ENCODE results near the gene PGAM5. TPM values are rescaled to one million over a fixed set of nuclear protein-coding genes. Genes with fewer than 3 reads are reported as not detected.

The PGAM5 gene
- total RNA-seq, 1 experiment from 2014 or later = 112 TPM

GRCh38 chr12:132746613-132747012 is 36.0 kb downstream of the PGAM5 start:
- Mint-ChIP-seq H3K36me3 (ENCODE audit: insufficient read depth in 1 of 3, low read depth in 3 of 3) (peaks cover 70 to 94% (median 81%) of the 10 kb centered on the region in 3 experiments), H3K27me3 (ENCODE audit: low read depth) (no peaks in the 10 kb centered on the region), H3K4me1 (no peaks in the 10 kb centered on the region), H3K9me3 (no peaks in the 10 kb centered on the region), H3K27ac (no peak overlapping the region), H3K4me3 (no peak overlapping the region)
- Histone ChIP-seq H2BK5ac (ENCODE audit: insufficient read length, low read length) (no peak overlapping the region), H3K4me2 (ENCODE audit: insufficient read depth, insufficient read length, low read length) (no peak overlapping the region), H4K8ac (replicated peaks; ENCODE audit: insufficient read length, low read depth, low read length) (no peak overlapping the region), H2AK5ac (ENCODE audit: insufficient read length, low read length) (no peak overlapping the region), H2BK120ac (ENCODE audit: low read depth, low read length, poor library complexity, severe bottlenecking) (no peak overlapping the region), H4K5ac (ENCODE audit: insufficient read length, low read depth, low read length) (no peak overlapping the region), H3T11ph (ENCODE audit: low read length) (no peak overlapping the region), H3K4me1 (ENCODE audit: insufficient read depth, low read length) (no peaks in the 10 kb centered on the region), H3K23me2 (ENCODE audit: insufficient read length, low read depth, low read length, poor library complexity, severe bottlenecking) (no peaks in the 10 kb centered on the region), H3K23ac (ENCODE audit: insufficient read length, low read depth, low read length) (no peak overlapping the region), H3K27me3 (ENCODE audit: insufficient read depth, low read length) (no peaks in the 10 kb centered on the region), H4K91ac (ENCODE audit: insufficient read length, low read depth, low read length) (no peak overlapping the region), H2BK12ac (ENCODE audit: insufficient read length, low read depth, low read length) (no peak overlapping the region), H3K27ac (ENCODE audit: insufficient read length, low read depth, low read length) (no peak overlapping the region), H2BK15ac (ENCODE audit: low read depth, low read length) (no peak overlapping the region), H3K4ac (ENCODE audit: low read depth, low read length) (no peak overlapping the region), H3K79me1 (ENCODE audit: insufficient read depth, low read depth, low read length, poor library complexity, severe bottlenecking) (no peaks in the 10 kb centered on the region), H3K56ac (ENCODE audit: insufficient read length, low read depth, low read length) (no peak overlapping the region), H3K14ac (ENCODE audit: insufficient read depth, low read length) (no peak overlapping the region), H2AFZ (ENCODE audit: low read length) (no peak overlapping the region), H4K20me1 (ENCODE audit: control insufficient read depth, insufficient read depth, insufficient read length) (peaks cover 2% of the 10 kb centered on the region), H3K79me2 (ENCODE audit: insufficient read depth, low read length) (no peaks in the 10 kb centered on the region; the same call in 1 of the 2 replicates), H3K18ac (ENCODE audit: insufficient read length, low read depth, low read length) (no peak overlapping the region), H2BK20ac (ENCODE audit: low read depth, low read length, poor library complexity, severe bottlenecking) (no peak overlapping the region), H3K9me3 (ENCODE audit: control insufficient read depth, low read depth, low read length) (no peaks in the 10 kb centered on the region), H3K9ac (ENCODE audit: extremely low read depth, insufficient read length, low read length) (no peak overlapping the region)
- WGBS (ENCODE audit: extremely low coverage, insufficient read length, low lambda C conversion rate) = no CpG with 5 or more reads among the region's 3 CpGs
- TF ChIP-seq, protein P1, sequence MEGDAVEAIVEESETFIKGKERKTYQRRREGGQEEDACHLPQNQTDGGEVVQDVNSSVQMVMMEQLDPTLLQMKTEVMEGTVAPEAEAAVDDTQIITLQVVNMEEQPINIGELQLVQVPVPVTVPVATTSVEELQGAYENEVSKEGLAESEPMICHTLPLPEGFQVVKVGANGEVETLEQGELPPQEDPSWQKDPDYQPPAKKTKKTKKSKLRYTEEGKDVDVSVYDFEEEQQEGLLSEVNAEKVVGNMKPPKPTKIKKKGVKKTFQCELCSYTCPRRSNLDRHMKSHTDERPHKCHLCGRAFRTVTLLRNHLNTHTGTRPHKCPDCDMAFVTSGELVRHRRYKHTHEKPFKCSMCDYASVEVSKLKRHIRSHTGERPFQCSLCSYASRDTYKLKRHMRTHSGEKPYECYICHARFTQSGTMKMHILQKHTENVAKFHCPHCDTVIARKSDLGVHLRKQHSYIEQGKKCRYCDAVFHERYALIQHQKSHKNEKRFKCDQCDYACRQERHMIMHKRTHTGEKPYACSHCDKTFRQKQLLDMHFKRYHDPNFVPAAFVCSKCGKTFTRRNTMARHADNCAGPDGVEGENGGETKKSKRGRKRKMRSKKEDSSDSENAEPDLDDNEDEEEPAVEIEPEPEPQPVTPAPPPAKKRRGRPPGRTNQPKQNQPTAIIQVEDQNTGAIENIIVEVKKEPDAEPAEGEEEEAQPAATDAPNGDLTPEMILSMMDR (conservative IDR thresholded peaks at IDR 0.05) = no peak
- DNase-seq = no peak

Measured in H9 (cell line).